Stimulated activated CD8-positive, alpha-beta memory T cell treated with anti-CD3 and anti-CD28 coated beads, Interleukin-12 subunit alpha, Interleukin-12 subunit beta, amount 100 ng/mL, for 1 hour (primary cell): ENCODE data around the gene COLEC11.
"Not testable (repeated sequence)": the region's sequence is repeated elsewhere in the genome, so short reads cannot be mapped to it uniquely, and the experiment has no call there.

ENCODE experiments used
- DNase-seq: peaks from one replicate; pipeline ENCODE4 v3.0.0-alpha.2; 2020; ENCODE audit warnings: low read depth

The COLEC11 gene

DNA sequence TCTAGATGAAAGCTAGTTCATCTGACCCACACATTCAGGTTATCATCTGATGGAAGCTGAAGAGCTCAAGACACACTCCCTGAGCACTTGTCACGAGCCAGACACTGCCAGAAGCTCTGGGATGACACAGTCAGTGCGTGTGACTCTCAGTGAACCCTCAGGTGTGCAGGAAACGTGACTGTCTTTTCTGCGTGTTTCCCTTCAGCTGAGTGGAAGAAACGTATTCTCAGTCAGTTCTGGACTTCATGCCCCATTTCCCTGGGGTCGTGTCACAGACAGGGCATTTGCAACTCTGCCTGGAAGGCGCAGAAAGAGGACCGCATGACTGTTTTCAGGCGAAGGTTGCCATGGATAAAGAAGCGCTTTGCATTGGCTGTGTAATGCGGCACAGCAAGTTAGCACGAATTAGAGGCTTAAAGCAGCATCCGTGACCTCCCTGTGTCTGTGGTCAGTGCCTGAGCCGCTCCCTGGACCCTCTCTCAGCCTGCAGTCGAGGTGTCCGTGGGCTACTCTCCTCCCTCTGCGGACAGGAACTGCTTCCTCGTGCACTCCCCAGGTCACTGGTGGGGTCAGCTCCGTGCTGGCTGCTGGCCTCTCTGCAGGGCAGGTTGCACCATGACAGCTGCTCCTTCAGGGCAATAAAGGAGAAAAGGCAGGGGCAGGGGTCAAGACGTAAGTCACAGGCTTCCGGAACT, 59.8 kb downstream of the COLEC11 start:
- no peak for DNase-seq

DNA sequence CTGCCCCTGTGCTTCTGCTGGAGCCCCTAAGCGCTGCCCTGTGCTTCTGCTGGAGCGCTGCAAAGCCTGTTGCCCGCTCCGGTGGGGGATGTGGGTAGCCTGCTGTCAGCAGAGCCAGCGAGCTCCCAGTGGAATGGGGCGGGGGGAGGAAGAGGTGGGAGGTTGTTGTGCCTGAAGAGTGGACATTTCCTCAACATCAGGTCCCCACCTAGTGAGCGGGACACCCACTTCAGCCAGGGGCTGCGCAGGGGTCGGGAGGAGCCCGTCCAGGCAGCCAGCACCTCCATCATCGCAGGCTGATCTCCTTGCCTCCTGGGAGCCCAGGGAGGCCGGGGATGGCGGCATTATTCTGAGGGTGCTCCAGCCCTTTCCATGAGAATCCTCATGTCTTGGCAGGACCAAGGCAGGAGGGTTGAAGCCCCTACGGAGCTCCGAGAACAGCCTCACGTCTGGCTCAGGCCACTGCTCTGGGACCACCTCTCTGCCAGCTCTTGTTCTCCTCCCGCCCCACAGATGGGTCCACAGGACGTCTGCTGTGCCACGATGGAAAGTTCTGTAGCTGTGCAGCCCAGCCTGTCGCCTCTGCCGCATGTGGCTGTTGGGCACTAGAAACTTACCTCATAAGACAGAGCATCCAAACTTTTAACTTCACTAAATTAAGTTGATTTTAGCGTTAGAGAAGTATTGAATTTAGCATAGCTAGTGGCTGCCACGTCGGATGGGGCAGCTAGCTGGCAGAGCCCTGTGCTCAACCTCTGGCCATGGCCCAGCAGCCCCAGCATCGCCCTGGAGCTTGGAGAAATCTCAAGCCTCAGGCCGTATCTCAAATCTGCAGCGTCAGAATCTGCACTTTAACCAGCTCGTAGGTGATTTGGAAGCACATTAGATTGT, 61.2 kb downstream of the COLEC11 start:
- DNase-seq, result no peak

GRCh38 chr2:3656762-3657721, 62.1 kb downstream of the COLEC11 start:
- no peak for DNase-seq

DNA sequence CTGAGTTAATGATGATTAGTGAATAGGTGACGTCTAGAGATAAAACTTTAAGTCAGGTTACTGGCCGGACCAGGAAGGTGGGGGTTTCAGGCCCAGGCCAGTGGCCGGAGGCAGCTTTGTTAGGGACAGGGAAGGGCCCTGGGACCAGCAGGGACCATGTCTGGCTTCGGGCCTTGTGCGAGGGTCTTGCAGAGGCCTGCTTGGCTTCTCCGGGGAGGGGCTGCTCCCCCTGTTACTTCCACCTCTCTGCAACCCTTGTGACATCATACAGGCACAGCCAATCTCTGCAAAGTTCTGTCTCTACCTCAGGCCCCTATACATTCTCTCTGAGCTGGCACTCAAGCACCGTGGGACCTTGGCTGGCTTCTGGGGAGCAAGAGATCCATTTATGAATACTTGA, 63.0 kb downstream of the COLEC11 start, which contains the start of gene ALLC:
Gene ALLC, plus strand, starts transcription at position 320 of the 400 bp plus-strand sequence. CDS start 12,958 bp downstream, outside the sequence.
- DNase-seq, result no peak

- no peak for DNase-seq
Measured at GRCh38 chr2:3659447-3660432, 64.8 kb downstream of the COLEC11 start.

- DNase-seq, result not testable (repeated sequence)
Measured at GRCh38 chr2:3660640-3661039, 65.7 kb downstream of the COLEC11 start.

DNA sequence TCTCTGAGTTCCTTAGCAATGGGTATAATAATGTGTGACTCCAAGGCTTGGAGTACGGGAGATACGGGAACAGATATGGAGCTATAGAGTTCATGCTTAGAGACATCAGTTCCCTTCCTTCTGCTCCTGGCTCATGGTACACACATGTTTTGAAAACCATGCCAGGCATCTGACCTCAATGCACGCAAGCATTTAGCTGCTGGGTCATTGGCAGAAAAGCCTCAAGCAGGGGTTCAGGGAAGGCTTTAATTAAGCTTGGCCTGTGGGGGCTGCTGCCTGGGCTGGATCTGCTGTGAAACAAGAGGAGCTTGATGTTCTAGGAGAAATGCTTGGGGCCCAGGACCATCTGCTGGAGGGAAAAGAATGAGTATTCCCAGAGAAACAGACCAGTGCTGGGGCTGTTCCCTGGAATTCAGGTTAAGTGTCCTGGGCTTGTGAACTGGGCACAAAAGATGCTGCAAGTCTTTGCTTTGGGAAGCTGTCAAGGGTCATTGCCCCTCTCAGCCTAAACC, 66.3 kb downstream of the COLEC11 start:
- no peak for DNase-seq

DNA sequence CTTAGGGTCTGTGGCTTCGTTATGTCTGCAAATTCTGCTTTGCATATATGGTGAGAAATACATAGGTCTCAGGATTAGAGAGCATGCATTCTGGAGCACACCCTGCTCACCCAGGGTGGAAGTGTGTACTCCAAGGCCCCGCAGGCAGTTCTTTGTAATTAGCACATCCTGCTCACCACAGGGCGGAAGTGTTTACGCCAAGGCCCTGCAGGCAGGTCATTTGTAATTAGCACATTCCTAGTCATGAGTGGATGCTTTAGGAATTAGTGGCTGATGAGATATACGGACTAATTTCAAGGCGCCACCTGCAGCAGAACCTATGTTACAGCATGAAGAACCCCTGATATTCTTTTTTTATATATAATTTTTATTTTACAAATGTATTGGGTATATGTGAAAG, 67.3 kb downstream of the COLEC11 start:
- no peak for DNase-seq

- no peak for DNase-seq
Measured at GRCh38 chr2:3664118-3664517, 69.2 kb downstream of the COLEC11 start.

DNA sequence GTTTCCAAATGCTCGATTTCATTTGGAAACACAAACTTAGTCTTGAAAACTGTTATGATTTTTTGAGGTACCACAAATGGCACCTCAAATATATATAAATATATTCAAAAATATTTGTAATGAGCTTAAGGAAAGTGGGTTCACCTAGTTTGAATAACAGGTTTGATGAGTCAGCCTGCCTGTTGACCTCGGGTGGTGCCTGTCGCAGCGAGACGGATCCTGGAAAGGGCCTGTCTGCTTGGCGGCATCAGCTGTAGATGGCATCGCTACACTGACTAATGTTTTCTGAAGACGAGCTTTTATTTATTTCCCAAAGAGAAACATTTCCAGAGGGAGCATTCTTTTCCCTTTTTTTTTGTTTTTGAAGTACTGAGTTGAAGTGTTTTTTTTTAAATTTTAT, 70.0 kb downstream of the COLEC11 start:
- DNase-seq, result no peak

DNA sequence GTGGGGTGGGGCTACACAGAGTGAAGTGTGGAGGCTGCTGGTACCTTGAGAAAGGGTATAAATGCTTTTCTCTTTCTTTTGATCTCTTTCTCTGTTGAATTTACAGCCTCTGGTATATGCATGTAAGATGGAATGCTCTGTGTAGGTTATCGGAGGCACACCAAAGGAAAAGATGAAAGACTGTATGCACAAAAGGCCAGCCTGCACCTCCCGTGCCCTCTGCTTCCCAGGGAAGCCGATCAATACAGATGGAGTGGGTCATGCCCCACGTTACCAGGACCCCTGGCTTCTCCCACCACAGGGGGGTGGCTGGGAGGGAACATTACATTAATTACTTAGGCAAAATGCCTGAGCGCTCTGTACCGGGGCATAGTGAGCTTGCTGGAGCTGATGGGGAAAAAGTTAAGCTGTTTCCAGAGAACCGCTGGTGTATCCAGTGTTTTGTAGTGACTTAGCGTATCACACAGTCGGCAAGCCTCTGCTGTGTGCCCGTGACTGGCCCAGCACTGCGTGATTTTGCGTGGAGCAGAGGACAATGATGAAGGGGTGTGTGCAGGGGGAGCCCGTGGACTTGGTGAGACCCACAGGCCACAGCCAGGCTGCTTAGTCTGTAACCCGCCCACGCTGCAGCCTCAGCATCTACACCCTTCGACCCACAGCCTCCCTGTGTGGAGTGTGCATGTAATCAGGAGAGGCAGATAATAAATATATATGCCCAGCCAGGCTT, 71.1 kb downstream of the COLEC11 start:
- no peak for DNase-seq

- DNase-seq, result no peak
Measured at GRCh38 chr2:3666613-3666975, 71.7 kb downstream of the COLEC11 start.

DNA sequence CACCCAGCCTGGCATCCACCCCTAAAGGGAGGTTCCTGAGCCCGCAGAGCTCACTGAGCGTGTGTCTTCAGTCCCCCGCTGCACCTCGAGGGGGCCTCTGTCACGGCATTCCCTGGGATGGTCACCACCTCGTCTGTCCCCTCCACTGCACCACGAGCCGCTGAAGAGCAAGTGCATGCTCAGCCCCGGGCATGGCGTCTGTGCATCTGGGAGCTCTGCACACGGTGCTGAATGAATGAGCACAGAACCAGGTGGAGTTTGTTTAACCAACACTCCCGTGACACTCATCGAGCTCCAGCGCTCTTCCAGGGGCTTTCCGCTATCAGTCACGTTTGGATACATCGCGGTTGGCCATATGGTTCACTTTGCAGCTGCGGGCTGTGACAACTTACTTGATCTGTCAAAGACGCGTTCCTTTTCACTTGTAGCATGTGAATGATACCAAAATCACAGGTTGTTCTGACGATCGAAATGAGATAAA, 72.3 kb downstream of the COLEC11 start:
- DNase-seq, result no peak

GRCh38 chr2:3669656-3670055, 74.7 kb downstream of the COLEC11 start:
- DNase-seq, result no peak

DNA sequence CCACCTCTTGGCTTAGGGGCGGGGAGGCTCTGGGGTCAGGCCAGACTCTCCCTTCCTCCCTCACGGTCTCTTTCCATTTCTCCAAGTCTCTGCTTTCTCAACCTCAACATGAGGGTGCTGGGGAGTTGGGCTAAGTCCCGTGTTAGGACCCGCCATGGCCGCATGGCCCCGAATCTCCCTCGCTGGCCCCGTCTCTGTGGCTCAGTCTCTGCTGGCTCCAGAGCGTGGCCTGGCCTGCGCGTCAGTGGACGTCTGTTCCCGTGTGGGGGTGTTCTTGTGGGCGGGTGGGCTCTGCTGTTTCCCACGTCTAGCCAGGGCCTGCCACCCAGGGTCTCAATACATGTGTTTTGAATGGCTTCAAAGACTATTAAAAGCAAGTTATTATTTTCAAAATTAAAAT, 75.5 kb downstream of the COLEC11 start:
- no peak for DNase-seq

- DNase-seq, result no peak
Measured at GRCh38 chr2:3670941-3671340, 76.0 kb downstream of the COLEC11 start.

GRCh38 chr2:3672861-3673678, 78.2 kb downstream of the COLEC11 start:
- DNase-seq, result no peak

DNA sequence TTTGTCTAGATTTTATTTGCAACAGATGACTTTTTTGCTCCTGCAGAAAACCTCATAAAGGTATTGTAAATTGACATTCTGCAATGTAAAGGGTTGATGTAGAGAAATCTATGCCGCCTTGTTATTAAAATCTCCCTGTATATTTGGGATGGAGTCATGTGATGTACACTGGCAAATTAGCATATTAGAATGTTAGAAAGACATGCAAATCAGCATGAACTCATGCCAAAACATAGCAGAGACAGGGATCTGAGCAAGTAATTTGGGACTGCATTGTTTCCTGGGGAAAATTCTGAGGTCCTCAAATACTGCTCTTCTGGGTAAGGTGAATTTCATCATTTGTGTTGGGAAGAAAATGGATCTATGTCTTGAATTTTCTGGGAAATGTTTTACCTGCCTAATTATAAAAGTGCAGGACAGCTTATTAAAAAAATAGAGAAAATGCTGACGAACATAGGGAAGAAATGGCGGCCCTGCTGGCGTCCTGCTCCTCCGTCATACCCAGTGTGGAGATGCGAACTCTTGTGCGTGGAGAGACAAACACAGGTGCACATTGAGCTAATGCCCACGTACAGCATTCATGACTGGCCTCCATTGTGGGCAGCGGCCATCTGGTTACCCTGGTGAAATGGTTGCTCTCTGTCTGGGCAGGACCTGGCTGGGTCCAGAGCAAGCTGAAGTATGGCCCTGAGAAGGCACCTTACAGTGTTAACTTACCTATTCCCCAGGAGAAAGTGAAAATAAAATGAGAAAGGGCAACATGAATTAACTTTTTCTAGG, 79.3 kb downstream of the COLEC11 start:
- no peak for DNase-seq
